GM12865 (cell line): ENCODE results near the gene STXBP5.
A peak's percentile ranks its signal among the peaks of the same experiment; 100 is the strongest.

Experiments
- DNase-seq: peaks from one replicate; pipeline ENCODE4 v3.0.0; 2010; ENCODE audit warnings: low read depth
- H3K4me3 ChIP-seq: 2 replicates; pipeline ENCODE4 v1.5.1; 2011; ENCODE audit warnings: mild to moderate bottlenecking, low read depth, low read length, control low read depth
- CTCF ChIP-seq: IDR thresholded peaks from 2 replicates; pipeline ENCODE4 v1.5.1; 2011; ENCODE audit warnings: low read length, control low read depth, low read depth, inconsistent platforms; ENCODE audit not compliant: insufficient read depth; ENCODE audit errors: missing control alignments

The STXBP5 gene

DNA sequence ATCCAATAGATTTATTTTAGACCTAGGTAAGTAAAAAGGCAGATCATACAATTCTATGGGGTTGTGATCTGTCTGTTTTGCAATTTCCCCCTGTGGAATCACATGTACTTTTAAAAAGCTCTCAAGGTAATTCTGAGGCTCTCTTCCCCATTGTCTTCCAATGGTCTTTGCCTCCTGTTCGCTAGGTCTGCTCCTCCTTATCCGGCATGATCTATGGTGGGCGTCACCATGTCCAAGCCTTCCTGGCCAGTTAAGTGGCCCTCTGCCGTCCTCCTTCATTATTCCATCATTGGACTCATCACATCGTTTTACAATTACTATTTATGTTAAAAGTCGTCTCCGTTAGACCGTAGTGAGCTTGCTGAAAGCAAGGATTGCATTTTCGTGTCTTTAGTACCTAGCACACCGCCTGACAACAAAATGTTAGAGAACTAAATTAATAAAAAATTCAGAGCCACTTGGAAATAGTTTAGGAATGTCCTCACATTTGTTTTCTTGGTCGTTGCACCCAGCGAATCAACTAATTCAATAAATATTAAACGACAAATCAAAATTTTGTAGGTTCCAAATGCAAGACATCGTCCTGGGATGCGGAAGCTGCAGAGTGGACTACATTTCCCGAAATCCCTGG lies 2.2 kb upstream of the STXBP5 start:
- DNase-seq = peak; percentile 55
- TF ChIP-seq CTCF = no peak

DNA sequence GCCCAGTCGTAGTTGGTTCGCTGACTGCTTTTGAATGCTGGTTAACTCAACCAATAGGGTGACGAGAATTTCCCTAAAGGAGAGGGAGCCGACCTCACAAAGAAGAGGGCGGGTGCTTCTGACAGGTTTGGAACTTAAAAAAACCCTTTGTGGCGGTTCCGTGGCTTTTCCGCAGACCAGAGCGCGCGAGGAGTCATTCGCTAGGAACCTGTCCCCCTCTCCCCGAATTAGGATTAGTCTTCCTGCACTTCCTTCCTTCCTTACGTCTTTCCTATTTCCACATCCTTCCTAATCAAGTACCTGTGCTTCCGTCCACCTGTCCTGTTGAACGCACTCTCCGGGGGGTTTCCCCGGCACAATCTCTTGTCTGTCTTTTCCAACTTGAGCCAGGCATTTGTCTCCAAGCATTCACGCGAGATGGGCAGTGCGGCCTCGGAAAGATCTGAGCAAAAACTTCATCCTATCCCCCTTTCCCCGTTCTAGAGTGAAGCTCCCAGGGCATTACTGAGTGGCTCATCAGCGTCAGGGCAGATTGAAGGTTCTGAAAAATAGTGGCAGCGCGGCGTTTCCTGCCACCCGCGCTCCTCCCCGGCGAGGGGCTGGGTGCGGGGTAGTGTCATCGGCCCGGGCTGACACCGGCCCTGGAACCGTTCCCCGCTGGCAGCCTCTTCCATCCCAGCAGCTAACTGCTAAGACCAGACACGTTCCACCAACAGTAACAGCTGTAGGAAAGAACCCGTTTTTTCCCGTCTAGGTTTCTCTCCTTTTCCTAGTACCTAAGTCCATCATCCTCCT lies 1.5 kb upstream of the STXBP5 start:
- peak overlapping the region; percentile 99 for H3K4me3 ChIP-seq
- peak; percentile 96 for DNase-seq
- no peak for TF ChIP-seq CTCF

More for the DNA sequence above, 2.2 kb upstream of the STXBP5 start:
- H3K4me3 ChIP-seq = peak overlapping the region; percentile 99

- DNase-seq = peak; percentile 87
- TF ChIP-seq CTCF = no peak
- peak overlapping the region; percentile 99 for H3K4me3 ChIP-seq
Measured at GRCh38 chr6:147203311-147204059, 732 bp upstream of the STXBP5 start.

GRCh38 chr6:147204843-147205311 lies 660 bp downstream of the STXBP5 start:
- no peak for TF ChIP-seq CTCF
- H3K4me3 ChIP-seq = peak overlapping the region; percentile 98
- no peak for DNase-seq

- no peak for DNase-seq
- H3K4me3 ChIP-seq = peak overlapping the region; percentile 98
- no peak for TF ChIP-seq CTCF
Measured at GRCh38 chr6:147205690-147206600, 1.7 kb downstream of the STXBP5 start.

DNA sequence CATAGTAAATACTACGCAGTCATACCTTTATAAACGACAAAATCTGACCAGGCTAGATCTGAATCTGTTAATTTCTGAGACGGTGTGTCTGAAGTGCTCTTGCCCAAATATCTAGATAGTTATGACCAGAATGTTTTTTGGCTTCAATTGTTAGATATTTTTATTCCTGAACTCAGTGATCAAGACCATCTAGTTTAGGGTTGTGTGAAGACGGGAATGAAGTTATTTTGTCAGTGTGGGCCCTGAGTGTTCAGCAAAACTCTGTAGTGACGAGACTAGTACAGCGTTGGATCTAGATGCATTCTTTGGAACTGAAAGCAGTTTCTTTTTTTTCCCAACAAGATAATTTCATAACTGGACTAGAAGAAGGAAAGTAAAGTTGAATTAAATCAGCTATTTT lies 3.1 kb downstream of the STXBP5 start:
- no peak for DNase-seq
- no peak for TF ChIP-seq CTCF
- H3K4me3 ChIP-seq = no peak overlapping the region
